Measurements from ENCODE around the gene SCN5A. TPM values are rescaled to one million over a fixed set of nuclear protein-coding genes. Genes with fewer than 3 reads are reported as not detected.

Gene SCN5A
- total RNA-seq, 1 experiment from 2014 or later, result not detected

DNA sequence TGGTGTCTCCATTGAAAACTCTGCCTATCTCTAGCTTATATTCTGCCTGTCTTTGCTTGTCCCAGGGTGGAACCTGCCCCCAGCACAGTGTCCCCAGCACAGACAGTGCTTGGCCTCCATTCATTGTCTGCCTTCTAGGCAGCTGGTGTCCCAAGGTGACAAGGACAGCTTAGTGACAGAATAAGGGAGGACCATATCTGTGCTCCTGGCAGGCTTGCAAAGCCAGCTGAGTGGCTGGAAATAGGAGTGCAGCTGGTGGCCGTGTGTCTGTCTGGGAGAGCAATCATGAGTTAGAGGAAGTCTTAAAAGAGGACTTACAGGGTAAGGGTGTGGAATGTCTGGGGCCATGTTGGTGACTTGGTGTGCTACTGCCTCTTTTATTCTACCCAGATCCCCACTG is 33.4 kb downstream of the SCN5A start:
- H3K27ac Mint-ChIP-seq (ENCODE audit: low read depth, unreplicated experiment), result no peak overlapping the region

DNA sequence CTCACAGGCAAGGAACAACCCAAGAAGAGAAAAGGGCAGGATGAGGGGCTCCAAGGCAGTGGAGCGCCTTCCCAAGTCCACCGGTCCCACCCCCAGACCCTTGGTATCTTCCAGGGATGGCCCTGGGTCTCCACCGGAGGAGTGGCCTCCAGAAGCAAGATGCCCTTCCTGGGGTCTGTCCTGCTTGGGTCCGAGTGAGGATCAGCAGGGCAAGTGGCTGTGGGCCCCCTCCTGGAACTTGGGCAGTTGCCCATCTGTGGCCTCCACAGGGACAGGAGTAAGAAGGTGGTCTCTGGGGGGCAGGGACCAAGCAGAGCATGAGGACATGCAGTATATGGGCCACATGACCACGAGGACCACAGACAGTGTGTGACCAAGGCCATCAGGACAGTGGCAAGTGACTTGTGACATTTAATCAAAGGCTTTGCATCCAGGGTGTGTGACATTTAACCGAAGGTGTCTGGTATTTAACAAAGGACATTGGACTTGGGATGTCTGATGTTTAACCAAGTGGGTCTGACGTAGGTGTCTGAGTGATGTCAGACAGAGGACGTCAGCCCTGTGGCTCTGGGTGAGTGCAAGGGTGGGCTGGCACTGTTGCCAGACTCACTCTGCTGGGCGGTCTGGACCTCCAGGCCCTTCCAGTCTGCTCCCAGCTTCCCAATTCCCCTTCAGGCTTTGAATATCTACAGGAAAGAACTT is 34.7 kb downstream of the SCN5A start:
- no peaks in the 10 kb centered on the region for H3K9me3 Mint-ChIP-seq (ENCODE audit: unreplicated experiment)
- POLR2A ChIA-PET, result no interaction called here
- no peaks in the 10 kb centered on the region for H3K36me3 Mint-ChIP-seq (ENCODE audit: insufficient read depth, unreplicated experiment)
- no peaks in the 10 kb centered on the region for H3K4me1 Mint-ChIP-seq (ENCODE audit: insufficient read depth, unreplicated experiment)
- no peak for DNase-seq (ENCODE audit: unreplicated experiment)
- no TSS peak for BruUV-seq (replicated peaks)
- peaks cover 35% of the 10 kb centered on the region for H3K27me3 Mint-ChIP-seq (ENCODE audit: insufficient read depth, unreplicated experiment)
- CTCF ChIA-PET, result no interaction called here
- no peak overlapping the region for H3K4me3 Mint-ChIP-seq (ENCODE audit: unreplicated experiment)
- intact Hi-C loops (cut with micrococcal nuclease), result no loop called here
- TF ChIP-seq, protein P1, sequence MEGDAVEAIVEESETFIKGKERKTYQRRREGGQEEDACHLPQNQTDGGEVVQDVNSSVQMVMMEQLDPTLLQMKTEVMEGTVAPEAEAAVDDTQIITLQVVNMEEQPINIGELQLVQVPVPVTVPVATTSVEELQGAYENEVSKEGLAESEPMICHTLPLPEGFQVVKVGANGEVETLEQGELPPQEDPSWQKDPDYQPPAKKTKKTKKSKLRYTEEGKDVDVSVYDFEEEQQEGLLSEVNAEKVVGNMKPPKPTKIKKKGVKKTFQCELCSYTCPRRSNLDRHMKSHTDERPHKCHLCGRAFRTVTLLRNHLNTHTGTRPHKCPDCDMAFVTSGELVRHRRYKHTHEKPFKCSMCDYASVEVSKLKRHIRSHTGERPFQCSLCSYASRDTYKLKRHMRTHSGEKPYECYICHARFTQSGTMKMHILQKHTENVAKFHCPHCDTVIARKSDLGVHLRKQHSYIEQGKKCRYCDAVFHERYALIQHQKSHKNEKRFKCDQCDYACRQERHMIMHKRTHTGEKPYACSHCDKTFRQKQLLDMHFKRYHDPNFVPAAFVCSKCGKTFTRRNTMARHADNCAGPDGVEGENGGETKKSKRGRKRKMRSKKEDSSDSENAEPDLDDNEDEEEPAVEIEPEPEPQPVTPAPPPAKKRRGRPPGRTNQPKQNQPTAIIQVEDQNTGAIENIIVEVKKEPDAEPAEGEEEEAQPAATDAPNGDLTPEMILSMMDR (IDR thresholded peaks at IDR 0.05; ENCODE audit: unreplicated experiment), result no peak
- H3K27ac Mint-ChIP-seq (ENCODE audit: low read depth, unreplicated experiment), result no peak overlapping the region

More for the DNA sequence above, 33.4 kb downstream of the SCN5A start:
- ChIA-PET CTCF (no interaction called here), POLR2A (no interaction called here)
- no TSS peak for BruUV-seq (replicated peaks)
- Mint-ChIP-seq H3K27me3 (ENCODE audit: insufficient read depth, unreplicated experiment) (peaks cover 35% of the 10 kb centered on the region), H3K36me3 (ENCODE audit: insufficient read depth, unreplicated experiment) (no peaks in the 10 kb centered on the region), H3K9me3 (ENCODE audit: unreplicated experiment) (no peaks in the 10 kb centered on the region), H3K4me1 (ENCODE audit: insufficient read depth, unreplicated experiment) (no peaks in the 10 kb centered on the region), H3K4me3 (ENCODE audit: unreplicated experiment) (no peak overlapping the region)
- intact Hi-C loops (cut with micrococcal nuclease), result no loop called here
- DNase-seq (ENCODE audit: unreplicated experiment), result no peak
- TF ChIP-seq, protein P1 (IDR thresholded peaks at IDR 0.05; ENCODE audit: unreplicated experiment), result no peak

DNA sequence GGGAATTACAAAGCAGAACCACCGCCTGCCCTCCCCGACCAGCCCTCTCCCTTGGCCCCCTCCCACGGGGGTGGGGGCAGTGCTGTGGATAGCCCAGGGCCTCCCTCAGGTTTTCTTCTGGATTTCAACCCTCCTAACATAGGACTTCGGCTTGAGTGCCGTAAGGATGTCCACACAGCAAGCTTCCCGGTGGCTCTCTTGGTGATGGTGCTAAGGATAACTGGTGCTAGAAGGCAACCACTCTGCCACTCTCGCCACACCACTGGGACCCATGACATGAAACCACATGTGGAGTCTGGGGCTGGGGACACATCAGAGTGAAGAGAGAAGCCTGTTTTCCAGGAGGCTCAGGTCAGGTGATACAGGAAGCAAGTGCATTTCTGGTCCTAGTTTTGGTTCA is 35.4 kb downstream of the SCN5A start:
- Mint-ChIP-seq H3K4me1 (ENCODE audit: insufficient read depth, unreplicated experiment) (no peaks in the 10 kb centered on the region), H3K36me3 (ENCODE audit: insufficient read depth, unreplicated experiment) (no peaks in the 10 kb centered on the region), H3K9me3 (ENCODE audit: unreplicated experiment) (no peaks in the 10 kb centered on the region), H3K27ac (ENCODE audit: low read depth, unreplicated experiment) (no peak overlapping the region), H3K4me3 (ENCODE audit: unreplicated experiment) (no peak overlapping the region), H3K27me3 (ENCODE audit: insufficient read depth, unreplicated experiment) (peaks cover 30% of the 10 kb centered on the region)
- ChIA-PET CTCF (no interaction called here), POLR2A (no interaction called here)
- BruUV-seq (replicated peaks), result no TSS peak
- TF ChIP-seq, protein P1 (IDR thresholded peaks at IDR 0.05; ENCODE audit: unreplicated experiment), result no peak
- no peak for DNase-seq (ENCODE audit: unreplicated experiment)
- intact Hi-C loops (cut with micrococcal nuclease), result no loop called here

DNA sequence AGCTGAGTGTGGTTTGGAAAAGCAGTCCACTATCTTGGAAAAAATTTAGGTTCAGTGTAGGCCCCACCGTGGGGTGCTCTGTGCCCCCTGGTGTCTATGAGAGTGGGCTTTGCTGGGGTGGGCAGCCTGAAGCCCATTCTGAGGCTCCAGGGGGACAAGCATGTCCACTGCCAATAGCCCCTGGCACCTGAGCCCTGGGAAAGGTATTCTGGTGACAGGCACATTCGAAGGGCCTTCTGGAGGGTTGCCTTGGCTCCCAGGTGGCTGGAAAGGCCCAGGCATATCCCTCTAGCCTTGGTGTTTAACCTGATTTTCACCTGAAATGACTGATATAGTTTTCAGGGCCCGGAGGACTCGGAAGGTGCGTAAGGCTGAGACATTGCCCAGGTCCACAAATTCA is 36.1 kb downstream of the SCN5A start:
- no peak overlapping the region for H3K27ac Mint-ChIP-seq (ENCODE audit: low read depth, unreplicated experiment)
- no TSS peak for BruUV-seq (replicated peaks)
- no peaks in the 10 kb centered on the region for H3K36me3 Mint-ChIP-seq (ENCODE audit: insufficient read depth, unreplicated experiment)
- no peaks in the 10 kb centered on the region for H3K9me3 Mint-ChIP-seq (ENCODE audit: unreplicated experiment)
- no peak for DNase-seq (ENCODE audit: unreplicated experiment)
- intact Hi-C loops (cut with micrococcal nuclease), result no loop called here
- H3K4me3 Mint-ChIP-seq (ENCODE audit: unreplicated experiment), result no peak overlapping the region
- TF ChIP-seq, protein P1 (IDR thresholded peaks at IDR 0.05; ENCODE audit: unreplicated experiment), result no peak
- POLR2A ChIA-PET, result no interaction called here
- no peaks in the 10 kb centered on the region for H3K4me1 Mint-ChIP-seq (ENCODE audit: insufficient read depth, unreplicated experiment)
- CTCF ChIA-PET, result interaction anchor here (1.9 kb wide), 1 partner anchor 43 kb away, joined by 4 read pairs; no protein-coding TSS in a partner anchor
- peaks cover 23% of the 10 kb centered on the region for H3K27me3 Mint-ChIP-seq (ENCODE audit: insufficient read depth, unreplicated experiment)

Data from MCF 10A (cell line).